BJ (cell line): ENCODE data around the gene EEA1. TPM values are rescaled to one million over a fixed set of nuclear protein-coding genes. Genes with fewer than 3 reads are reported as not detected.
"Not testable (repeated sequence)": the region's sequence is repeated elsewhere in the genome, so short reads cannot be mapped to it uniquely, and the experiment has no call there.

ENCODE experiments used
- CTCF ChIA-PET: fragments of 350-600 bp; formaldehyde crosslinking; extraction: SDS; loops from one replicate; lab custom pipeline; 2021; ENCODE audit warnings: antibody characterized with exemption, inconsistent platforms; lab: Yijun Ruan, JAX
- POLR2A ChIA-PET: fragments of 300-600 bp; sonication (Branson Sonifier 250); formaldehyde crosslinking; extraction: SDS; loops from one replicate; lab custom pipeline; 2021; ENCODE audit warnings: antibody characterized with exemption; lab: Charles Lee
- DNase-seq: peaks from one replicate; pipeline ENCODE4 v3.0.0-alpha.2; 2011; ENCODE audit warnings: low read depth
- H3K27me3 ChIP-seq: 2 replicates; pipeline ENCODE4 v1.6.0; 2011; ENCODE audit warnings: low read length; ENCODE audit not compliant: control insufficient read depth, insufficient read depth
- H3K36me3 ChIP-seq: 2 replicates; pipeline ENCODE4 v1.5.1; 2011; ENCODE audit warnings: low read length; ENCODE audit not compliant: control insufficient read depth, insufficient read depth
- H3K4me3 ChIP-seq: 2 replicates; pipeline ENCODE4 v1.5.1; 2011; ENCODE audit warnings: low read depth, mild to moderate bottlenecking, control low read depth, low read length
- CTCF ChIP-seq: IDR thresholded peaks from 2 replicates; pipeline ENCODE4 v1.5.1; 2011; ENCODE audit warnings: low read depth, mild to moderate bottlenecking, control low read depth, inconsistent platforms, low read length, moderate library complexity; ENCODE audit not compliant: insufficient read depth
- polyA plus RNA-seq: library from polyadenylated mRNA; depleted of rRNA; stranded (reverse); fragments of >200 nt; gene quantifications from 2 replicates; pipeline ENCODE4 v1.2.3, GENCODE V29; 2011

The EEA1 gene
- polyA plus RNA-seq, 1 experiment, result 4.9 TPM

GRCh38 chr12:92803903-92804302 is 125.2 kb downstream of the EEA1 start:
- no peaks in the 10 kb centered on the region for H3K27me3 ChIP-seq
- no peaks in the 10 kb centered on the region for H3K36me3 ChIP-seq
- TF ChIP-seq CTCF, result no peak
- ChIA-PET POLR2A (no interaction called here), CTCF (interaction anchor here (0.8 to 1.8 kb wide), 2 partner anchors 19 to 711 kb away, joined by 3 to 5 read pairs; no protein-coding TSS in a partner anchor)
- H3K4me3 ChIP-seq, result no peak overlapping the region
- no peak for DNase-seq

- POLR2A ChIA-PET, result no interaction called here
- no peak for TF ChIP-seq CTCF
- no peaks in the 10 kb centered on the region for H3K27me3 ChIP-seq
- DNase-seq, result no peak
- H3K4me3 ChIP-seq, result no peak overlapping the region
- H3K36me3 ChIP-seq, result no peaks in the 10 kb centered on the region
- CTCF ChIA-PET, result interaction anchor here (0.8 to 1.8 kb wide), 2 partner anchors 18 to 712 kb away, joined by 3 to 5 read pairs; no protein-coding TSS in a partner anchor
These were observed 126.2 kb downstream of the EEA1 start for GRCh38 chr12:92802906-92803305.

- DNase-seq, result no peak
- Histone ChIP-seq H3K4me3 (no peak overlapping the region), H3K27me3 (no peaks in the 10 kb centered on the region), H3K36me3 (no peaks in the 10 kb centered on the region)
- TF ChIP-seq CTCF, result no peak
- POLR2A ChIA-PET, result no interaction called here
- CTCF ChIA-PET, result interaction anchor here (1.2 kb wide), 1 partner anchor 13 kb away, joined by 3 read pairs; no protein-coding TSS in a partner anchor
These were observed 132.4 kb downstream of the EEA1 start for GRCh38 chr12:92796650-92797049.

- DNase-seq, result no peak
- POLR2A ChIA-PET, result no interaction called here
- Histone ChIP-seq H3K4me3 (no peak overlapping the region), H3K27me3 (no peaks in the 10 kb centered on the region), H3K36me3 (no peaks in the 10 kb centered on the region)
- CTCF ChIA-PET, result no interaction called here
- TF ChIP-seq CTCF, result no peak
These were observed 134.3 kb downstream of the EEA1 start for GRCh38 chr12:92794814-92795213.

- POLR2A ChIA-PET, H3K27me3 ChIP-seq, CTCF ChIA-PET, H3K36me3 ChIP-seq, H3K4me3 ChIP-seq, DNase-seq: not testable (repeated sequence)
These were observed 134.7 kb downstream of the EEA1 start for GRCh38 chr12:92794356-92794755.

- no peak overlapping the region for H3K4me3 ChIP-seq
- H3K27me3 ChIP-seq, result no peaks in the 10 kb centered on the region
- POLR2A ChIA-PET, result no interaction called here
- 0 out of 2 replicates have a peak, but pooled peaks cover 2% of the 10 kb centered on the region for H3K36me3 ChIP-seq
- TF ChIP-seq CTCF, result no peak
- CTCF ChIA-PET, result interaction anchor here (0.6 to 3.0 kb wide), 7 partner anchors 14 to 633 kb away, joined by 3 to 16 read pairs (median 3); no protein-coding TSS in a partner anchor
- DNase-seq, result peak; percentile 12
These were observed 143.1 kb downstream of the EEA1 start for GRCh38 chr12:92786045-92786444.
